Femur (tissue), 1 donor: ENCODE measurements around the gene TGFBR1.

Experiments
- DNase-seq: peaks from one replicate; pipeline ENCODE4 v3.0.0-alpha.2; 2017

Gene TGFBR1

GRCh38 chr9:99108131-99108530 lies 3.2 kb downstream of the TGFBR1 start:
- no peak for DNase-seq

GRCh38 chr9:99109522-99109921 lies 4.6 kb downstream of the TGFBR1 start:
- peak; percentile 32 for DNase-seq

GRCh38 chr9:99112750-99113413 lies 8.0 kb downstream of the TGFBR1 start:
- no peak for DNase-seq

GRCh38 chr9:99113414-99114048 lies 8.6 kb downstream of the TGFBR1 start:
- no peak for DNase-seq

- no peak for DNase-seq
Observed at GRCh38 chr9:99114049-99114440, 9.1 kb downstream of the TGFBR1 start.

GRCh38 chr9:99114846-99115500 lies 10.1 kb downstream of the TGFBR1 start:
- no peak for DNase-seq

GRCh38 chr9:99116003-99116411 lies 11.1 kb downstream of the TGFBR1 start:
- DNase-seq = no peak

GRCh38 chr9:99118782-99119466 lies 14.0 kb downstream of the TGFBR1 start:
- no peak for DNase-seq

- DNase-seq = no peak
Observed at GRCh38 chr9:99119976-99120655, 15.2 kb downstream of the TGFBR1 start.

GRCh38 chr9:99121604-99122003 lies 16.7 kb downstream of the TGFBR1 start:
- no peak for DNase-seq

- DNase-seq = no peak
Observed at GRCh38 chr9:99124534-99125255, 19.8 kb downstream of the TGFBR1 start.

GRCh38 chr9:99125446-99125845 lies 20.5 kb downstream of the TGFBR1 start:
- DNase-seq = no peak

- DNase-seq = no peak
Observed at GRCh38 chr9:99126312-99126711, 21.4 kb downstream of the TGFBR1 start.

- DNase-seq = no peak
Observed at GRCh38 chr9:99127356-99128132, 22.6 kb downstream of the TGFBR1 start.

GRCh38 chr9:99128133-99128406 lies 23.2 kb downstream of the TGFBR1 start:
- no peak for DNase-seq

GRCh38 chr9:99129091-99129490 lies 24.2 kb downstream of the TGFBR1 start:
- no peak for DNase-seq

- DNase-seq = no peak
Observed at GRCh38 chr9:99130069-99130468, 25.2 kb downstream of the TGFBR1 start.

GRCh38 chr9:99133145-99133544 lies 28.2 kb downstream of the TGFBR1 start:
- DNase-seq = no peak

GRCh38 chr9:99134893-99135341 lies 30.0 kb downstream of the TGFBR1 start:
- no peak for DNase-seq

GRCh38 chr9:99135456-99135855 lies 30.5 kb downstream of the TGFBR1 start:
- DNase-seq = no peak

- no peak for DNase-seq
Observed at GRCh38 chr9:99137225-99137624, 32.3 kb downstream of the TGFBR1 start.

GRCh38 chr9:99137891-99138290 lies 33.0 kb downstream of the TGFBR1 start:
- no peak for DNase-seq
